GM12878 (cell line): ENCODE results near the gene DCLRE1B. TPM values are rescaled to one million over a fixed set of nuclear protein-coding genes. Genes with fewer than 3 reads are reported as not detected.

Source experiments
- ATAC-seq: fragments of 200-7000 bp; cut with Tn5 transposase; 3 replicates; pipeline ENCODE4 v1.9.1; 2020; ENCODE audit warnings: mild to moderate bottlenecking, moderate library complexity
- BruUV-seq: library from RNA; stranded (reverse); fragments of 400-500 nt; replicated peaks from 2 replicates; lab custom pipeline; 2021; lab: Mats Ljungman, UMichigan
- CTCF ChIA-PET: fragments of 300-600 bp; sonication (Branson Sonifier 250); formaldehyde crosslinking; extraction: SDS; loops from one replicate; lab custom pipeline; 2021; ENCODE audit warnings: inconsistent platforms; lab: Yijun Ruan, JAX
- POLR2A ChIA-PET: fragments of 350-600 bp; formaldehyde crosslinking; extraction: SDS; loops from one replicate; lab custom pipeline; 2021; ENCODE audit warnings: inconsistent platforms; lab: Charles Lee
- RAD21 ChIA-PET: fragments of 300-600 bp; sonication (Branson Sonifier 250); formaldehyde crosslinking; loops from one replicate; lab custom pipeline; 2023; ENCODE audit warnings: antibody characterized with exemption; ENCODE audit not compliant: unreplicated experiment; lab: Charles Lee
- SMC1A ChIA-PET: fragments of 300-600 bp; sonication (Branson Sonifier 250); formaldehyde crosslinking; loops from one replicate; lab custom pipeline; 2023; ENCODE audit not compliant: unreplicated experiment, uncharacterized antibody; lab: Charles Lee
- DNase-seq: peaks from one replicate; pipeline ENCODE4 v3.0.0-alpha.2; 2011; ENCODE audit warnings: low read depth, low spot score
- FAIRE-seq: peaks from 3 replicates; lab custom pipeline; 2011; peaks lifted over from hg19 to GRCh38; lab: Jason Lieb, UNC
- H2AFZ ChIP-seq: 2 replicates; pipeline ENCODE4 v1.6.0; 2011; ENCODE audit warnings: low read depth, low read length, control low read depth; ENCODE audit not compliant: control insufficient read depth
- H3K27ac ChIP-seq: 2 replicates; pipeline ENCODE4 v1.5.1; 2011; ENCODE audit warnings: control low read depth; ENCODE audit not compliant: control insufficient read depth, insufficient read depth
- H3K27me3 ChIP-seq, 2 experiments: replicated peaks in 1 of 2; 2 replicates each; pipeline versions ENCODE4 v1.6.0 to v1.6.1; 2011; ENCODE audit warnings: low read length in 1 of 2; ENCODE audit not compliant: control insufficient read depth in 2 of 2, insufficient read depth in 2 of 2
- H3K36me3 ChIP-seq, 2 experiments: 2 replicates each; pipeline ENCODE4 v1.5.1; 2011; ENCODE audit warnings: low read length in 1 of 2; ENCODE audit not compliant: control insufficient read depth in 2 of 2, insufficient read depth in 2 of 2
- H3K4me1 ChIP-seq: 2 replicates; pipeline ENCODE4 v1.6.1; 2011; ENCODE audit warnings: mild to moderate bottlenecking, low read length, moderate library complexity, mixed read lengths; ENCODE audit not compliant: control insufficient read depth, insufficient read depth
- H3K4me2 ChIP-seq: 2 replicates; pipeline ENCODE4 v1.6.0; 2011; ENCODE audit warnings: control low read depth; ENCODE audit not compliant: control insufficient read depth, insufficient read depth
- H3K4me3 ChIP-seq: fragments of 200-600 bp; sonication (generic); 2 replicates; pipeline ENCODE4 v1.5.1; 2016
- H3K79me2 ChIP-seq: 2 replicates; pipeline ENCODE4 v1.6.0; 2011; ENCODE audit warnings: low read length; ENCODE audit not compliant: control insufficient read depth, insufficient read depth
- H3K9ac ChIP-seq: 2 replicates; pipeline ENCODE4 v1.8.0; 2011; ENCODE audit warnings: low read length, control low read depth, mixed read lengths; ENCODE audit not compliant: control insufficient read depth, insufficient read depth
- H3K9me3 ChIP-seq: replicated peaks from 3 replicates; pipeline ENCODE4 v1.5.1; 2011; ENCODE audit warnings: mild to moderate bottlenecking, low read length; ENCODE audit not compliant: control insufficient read depth, insufficient read depth
- H4K20me1 ChIP-seq: 2 replicates; pipeline ENCODE4 v1.6.0; 2011; ENCODE audit not compliant: control insufficient read depth, insufficient read depth
- CEBPZ ChIP-seq: fragments of 150-350 bp; IDR thresholded peaks from 2 replicates; pipeline ENCODE4 v1.6.1; 2016; ENCODE audit warnings: low read depth, low read length
- CHD4 ChIP-seq: fragments of 200-600 bp; sonication (generic); IDR thresholded peaks from 2 replicates; pipeline ENCODE4 v1.6.1; 2016; ENCODE audit warnings: mild to moderate bottlenecking
- RCOR1 ChIP-seq: conservative IDR thresholded peaks from 2 replicates; pipeline ENCODE4 v1.6.1; 2012; ENCODE audit warnings: low read depth, low read length, improper control_type of control experiment
- SIN3A ChIP-seq: IDR thresholded peaks from 2 replicates; pipeline ENCODE4 v1.6.1; 2012; ENCODE audit warnings: low read depth, low read length, improper control_type of control experiment
- WGBS: methylation state at CpG from one replicate; pipeline ENCODE4 v1.1.6; 2016; ENCODE audit warnings: low lambda C conversion rate; ENCODE audit not compliant: insufficient replicate concordance, insufficient coverage; ENCODE audit errors: missing lambda C conversion rate; 5-methylcytosine and 5-hydroxymethylcytosine counted together
- in situ Hi-C: fragments of 300-500 bp; cut with MboI; formaldehyde crosslinking; loops from 9 replicates; pipeline ENCODE4 v1.14.3; 2018; ENCODE audit warnings: mixed read lengths
- intact Hi-C: fragments of 100-400 bp; cut with micrococcal nuclease; formaldehyde crosslinking; loops from one replicate; pipeline ENCODE4 v1.14.2; 2022; ENCODE audit not compliant: unreplicated experiment
- polyA plus RNA-seq, 11 experiments: library from polyadenylated mRNA; depleted of rRNA in 4 of 11; unstranded in 6 of 11; stranded (reverse) in 5 of 11; fragments of >200 nt; fragmentation: Nextera tagmentation in 4 of 11; fragmentation: Illumina TruSeq in 1 of 11; extraction: Ambion mirVana in 4 of 11; extraction: Trizol in 1 of 11; gene quantifications; 1 replicate in 1 of 11; 2 replicates in 10 of 11; pipeline versions ENCODE4 v1.2.1 to v1.2.3, GENCODE V29; 2011 to 2016; ENCODE audit warnings: inconsistent platforms in 2 of 11, missing spikeins in 2 of 11, low read depth in 1 of 11
- total RNA-seq, 4 experiments: library from RNA; depleted of rRNA in 3 of 4; stranded (reverse); fragments of >200 nt in 3 of 4; fragmentation: Illumina TruSeq in 1 of 4; extraction: Trizol in 1 of 4; gene quantifications; 2 replicates each; pipeline versions ENCODE4 v1.2.1 to v1.2.3, GENCODE V29; 2013 to 2021

Gene DCLRE1B
- total and polyA plus RNA-seq, 10 of the 15 experiments (the other 5 are each of a cell fraction or from before 2014, with no cell fraction given): 5.4 to 18.3 (median 13.4) TPM

DNA sequence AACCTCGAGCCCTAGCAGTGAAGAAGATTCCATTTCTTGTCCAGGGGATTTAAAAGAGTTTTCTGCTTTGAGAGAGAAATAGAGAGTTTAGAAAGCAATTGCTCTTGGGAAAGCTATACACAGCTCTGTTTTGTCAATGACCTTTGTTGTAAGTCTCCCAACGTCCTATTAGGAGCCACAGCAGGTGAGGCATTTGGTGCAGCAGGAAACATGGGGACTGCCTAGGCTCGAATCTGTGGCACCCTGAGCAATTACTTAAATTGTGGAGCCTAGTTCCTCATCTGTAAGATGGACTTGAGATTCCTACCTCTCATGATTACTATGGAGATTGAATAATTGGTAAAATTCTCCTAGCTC is 8.2 kb downstream of the DCLRE1B start:
- BruUV-seq: no TSS peak
- Histone ChIP-seq H3K36me3 (peaks cover 4 to 15% of the 10 kb centered on the region in 2 experiments; a peak in 2 of 4 replicates), H3K9ac (no peak overlapping the region), H2AFZ (no peak overlapping the region), H3K27me3 (no peaks in the 10 kb centered on the region), H3K9me3 (no peaks in the 10 kb centered on the region; the same call in 2 of the 3 replicates), H3K27ac (no peak overlapping the region)
- WGBS: 77% methylated on average over 3 of the region's 3 CpGs
- ChIA-PET SMC1A (interaction anchor here (0.9 to 1.6 kb wide), 4 partner anchors 9 to 77 kb away, joined by 3 to 6 read pairs (median 5); partner anchors contain the start of genes AP4B1 and HIPK1), RAD21 (interaction anchor here (1.2 to 2.4 kb wide), 2 partner anchors 16 to 77 kb away, joined by 3 to 9 read pairs; partner anchors contain the start of gene HIPK1)
- in situ Hi-C loops: no loop called here
- TF ChIP-seq RCOR1 (no peak), CEBPZ (no peak), CHD4 (no peak), SIN3A (no peak)
- TF ChIP-seq, all 136 proteins: peak for 0
- H3K4me2 ChIP-seq: no peak overlapping the region
- intact Hi-C loops: no loop called here
- FAIRE-seq: no peak
- no peak overlapping the region for H3K4me3 ChIP-seq
- H3K4me1 ChIP-seq: no peaks in the 10 kb centered on the region; the same call in 1 of the 2 replicates
- no peaks in the 10 kb centered on the region for H4K20me1 ChIP-seq
- no peak for ATAC-seq
- DNase-seq: no peak
- ChIA-PET CTCF (interaction anchor here (0.6 to 2.2 kb wide), 3 partner anchors 50 to 77 kb away, joined by 3 to 6 read pairs (median 4); no protein-coding TSS in a partner anchor), POLR2A (interaction anchor here (1.7 kb wide), 1 partner anchor 15 kb away, joined by 8 read pairs; no protein-coding TSS in a partner anchor)
- no peaks in the 10 kb centered on the region for H3K79me2 ChIP-seq
